OCI-LY7 (cell line): ENCODE data around the gene KRT40. TPM values are rescaled to one million over a fixed set of nuclear protein-coding genes. Genes with fewer than 3 reads are reported as not detected.

Source experiments
- BruUV-seq: library from RNA; stranded (reverse); fragments of 400-500 nt; replicated peaks from 2 replicates; lab custom pipeline; 2021; lab: Mats Ljungman, UMichigan
- CTCF ChIA-PET: fragments of 300-600 bp; sonication (Branson Sonifier 250); formaldehyde crosslinking; loops from one replicate; lab custom pipeline; 2022; ENCODE audit warnings: antibody characterized with exemption; ENCODE audit not compliant: unreplicated experiment; lab: Charles Lee
- POLR2A ChIA-PET: fragments of 300-600 bp; sonication (Branson Sonifier 250); formaldehyde crosslinking; loops from one replicate; lab custom pipeline; 2022; ENCODE audit warnings: antibody characterized with exemption; lab: Charles Lee
- DNase-seq: peaks from one replicate; pipeline ENCODE4 v3.0.0-alpha.2; 2015; ENCODE audit warnings: low spot score
- H2AFZ ChIP-seq: fragments of 200-600 bp; sonication (generic), shearing (Covaris generic); 2 replicates; pipeline ENCODE4 v1.6.1; 2014; ENCODE audit warnings: mild to moderate bottlenecking, antibody characterized with exemption, low read length, moderate library complexity
- H3K27ac ChIP-seq: fragments of 200-600 bp; sonication (generic); 2 replicates; pipeline ENCODE4 v1.5.1; 2014; ENCODE audit warnings: mixed run types, low read depth, mild to moderate bottlenecking, moderate library complexity, low read length, inconsistent platforms; ENCODE audit not compliant: poor library complexity, severe bottlenecking
- H3K36me3 ChIP-seq: fragments of 200-600 bp; sonication (generic); 2 replicates; pipeline ENCODE4 v1.6.1; 2014; ENCODE audit warnings: mild to moderate bottlenecking, antibody characterized with exemption, low read length, moderate library complexity, mixed read lengths; ENCODE audit not compliant: insufficient read depth
- H3K4me1 ChIP-seq: fragments of 200-600 bp; sonication (generic); 2 replicates; pipeline ENCODE4 v1.5.1; 2014; ENCODE audit warnings: mild to moderate bottlenecking, low read length; ENCODE audit not compliant: insufficient read depth, poor library complexity, severe bottlenecking
- H3K4me2 ChIP-seq: fragments of 200-600 bp; sonication (generic); 2 replicates; pipeline ENCODE4 v1.6.1; 2014; ENCODE audit warnings: mild to moderate bottlenecking, low read length
- H3K4me3 ChIP-seq: fragments of 200-600 bp; sonication (generic); 2 replicates; pipeline ENCODE4 v1.5.1; 2014; ENCODE audit warnings: mild to moderate bottlenecking, low read depth, low read length; ENCODE audit not compliant: poor library complexity, severe bottlenecking
- H3K79me2 ChIP-seq: fragments of 200-600 bp; sonication (generic); 2 replicates; pipeline ENCODE4 v1.6.1; 2016; ENCODE audit warnings: low read depth, mild to moderate bottlenecking, low read length, moderate library complexity, mixed read lengths; ENCODE audit not compliant: insufficient read depth
- H3K9me2 ChIP-seq: fragments of 200-600 bp; sonication (generic); 2 replicates; pipeline ENCODE4 v1.6.1; 2016; ENCODE audit warnings: mild to moderate bottlenecking, low read length, mixed read lengths; ENCODE audit not compliant: insufficient read depth
- H3K9me3 ChIP-seq: fragments of 200-600 bp; sonication (generic); 2 replicates; pipeline ENCODE4 v1.6.1; 2014; ENCODE audit warnings: mild to moderate bottlenecking, mixed run types, low read length, mixed read lengths
- H4K20me1 ChIP-seq: fragments of 200-600 bp; sonication (generic); 2 replicates; pipeline ENCODE4 v1.6.1; 2014; ENCODE audit warnings: mild to moderate bottlenecking, antibody characterized with exemption, low read length, moderate library complexity, mixed read lengths; ENCODE audit not compliant: insufficient read depth
- CTCF ChIP-seq: fragments of 200-600 bp; sonication (generic); conservative IDR thresholded peaks from 2 replicates; pipeline ENCODE4 v1.5.1; 2014; ENCODE audit warnings: mild to moderate bottlenecking, antibody characterized with exemption, low read length, moderate library complexity, mixed read lengths
- EZH2phosphoT487 ChIP-seq: fragments of 200-600 bp; sonication (generic); IDR thresholded peaks from 2 replicates; pipeline ENCODE4 v1.6.1; 2018; ENCODE audit warnings: low read depth, borderline replicate concordance, mild to moderate bottlenecking, mixed run types, antibody characterized with exemption, low read length, moderate library complexity, mixed read lengths
- intact Hi-C: fragments of 100-400 bp; cut with micrococcal nuclease; formaldehyde crosslinking; loops from one replicate; pipeline ENCODE4 v1.10.0; 2022; ENCODE audit not compliant: unreplicated experiment
- total RNA-seq, 2 experiments: library from RNA; depleted of rRNA in 1 of 2; stranded (reverse); fragments of >200 nt in 1 of 2; shearing (Covaris generic) in 1 of 2; gene quantifications; 2 replicates each; pipeline ENCODE4 v1.2.3, GENCODE V29; 2014 to 2022

The KRT40 gene
- total RNA-seq, 2 experiments from 2014 or later: not detected

GRCh38 chr17:40975516-40975915, 8.6 kb downstream of the KRT40 start:
- Histone ChIP-seq H3K27ac (no peak overlapping the region), H3K79me2 (no peaks in the 10 kb centered on the region), H3K9me3 (no peaks in the 10 kb centered on the region), H3K4me2 (no peak overlapping the region), H3K36me3 (no peaks in the 10 kb centered on the region), H2AFZ (no peak overlapping the region), H3K9me2 (no peaks in the 10 kb centered on the region), H3K4me1 (no peaks in the 10 kb centered on the region), H4K20me1 (no peaks in the 10 kb centered on the region), H3K4me3 (no peak overlapping the region)
- CTCF ChIA-PET: no interaction called here
- BruUV-seq: no TSS peak
- no peak for DNase-seq
- TF ChIP-seq EZH2phosphoT487: no peak
- TF ChIP-seq CTCF: no peak
- intact Hi-C loops: no loop called here
- POLR2A ChIA-PET: no interaction called here

DNA sequence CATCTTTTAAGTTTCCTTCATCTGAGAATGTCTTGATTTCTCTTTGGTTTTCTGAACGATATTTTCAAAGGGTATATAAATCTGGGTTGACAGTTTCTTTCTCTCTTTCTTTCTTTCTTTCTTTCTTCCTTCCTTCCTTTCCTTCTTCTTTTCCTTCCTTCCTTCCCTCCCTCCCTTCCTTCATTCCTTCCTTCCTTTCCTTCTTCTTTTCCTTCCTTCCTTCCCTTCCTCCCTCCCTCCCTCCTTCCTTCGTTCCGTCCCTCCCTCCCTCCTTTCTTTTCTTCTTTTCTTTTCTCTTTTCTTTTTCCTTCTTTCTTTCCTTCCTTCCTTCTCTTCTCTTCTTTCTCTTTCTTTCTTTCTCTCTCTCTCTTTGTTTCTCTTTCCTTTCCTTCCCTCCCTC, 9.8 kb downstream of the KRT40 start:
- H3K4me1 ChIP-seq: no peaks in the 10 kb centered on the region
- no peak for DNase-seq
- no peak overlapping the region for H3K4me3 ChIP-seq
- no peak overlapping the region for H3K27ac ChIP-seq
- no peak overlapping the region for H3K4me2 ChIP-seq
- ChIA-PET POLR2A (no interaction called here), CTCF (no interaction called here)
- H4K20me1 ChIP-seq: no peaks in the 10 kb centered on the region
- no peaks in the 10 kb centered on the region for H3K36me3 ChIP-seq
- TF ChIP-seq EZH2phosphoT487 (no peak), CTCF (no peak)
- no peaks in the 10 kb centered on the region for H3K9me3 ChIP-seq
- intact Hi-C loops: no loop called here
- no peaks in the 10 kb centered on the region for H3K79me2 ChIP-seq
- no TSS peak for BruUV-seq
- no peaks in the 10 kb centered on the region for H3K9me2 ChIP-seq
- no peak overlapping the region for H2AFZ ChIP-seq

DNA sequence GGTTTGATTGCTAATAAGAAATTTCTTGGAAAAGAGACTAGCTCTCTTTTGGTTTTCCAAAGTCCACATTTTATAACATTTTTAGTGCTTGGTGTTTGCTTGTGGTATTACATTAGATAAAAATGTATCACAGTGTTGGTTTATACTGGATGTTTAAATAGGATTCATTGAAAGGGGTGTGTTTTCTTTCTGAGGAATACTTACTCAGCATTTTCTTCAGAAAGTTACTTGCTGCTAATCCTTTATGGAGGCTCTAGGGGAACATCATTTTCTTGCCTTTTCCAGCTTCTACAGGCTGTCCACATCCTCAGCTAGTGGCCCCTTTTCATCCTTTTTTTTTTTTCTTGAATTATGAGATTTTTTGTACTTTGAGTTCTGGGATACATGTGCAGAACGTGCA, 16.5 kb downstream of the KRT40 start:
- no peak overlapping the region for H2AFZ ChIP-seq
- POLR2A ChIA-PET: no interaction called here
- H3K27ac ChIP-seq: no peak overlapping the region
- H3K4me3 ChIP-seq: no peak overlapping the region
- H3K4me1 ChIP-seq: no peaks in the 10 kb centered on the region
- no peaks in the 10 kb centered on the region for H3K9me3 ChIP-seq
- no peaks in the 10 kb centered on the region for H3K9me2 ChIP-seq
- BruUV-seq: no TSS peak
- intact Hi-C loops: no loop called here
- CTCF ChIA-PET: no interaction called here
- H3K79me2 ChIP-seq: no peaks in the 10 kb centered on the region
- DNase-seq: no peak
- no peaks in the 10 kb centered on the region for H3K36me3 ChIP-seq
- H3K4me2 ChIP-seq: no peak overlapping the region
- no peak for TF ChIP-seq CTCF
- no peak for TF ChIP-seq EZH2phosphoT487
- no peaks in the 10 kb centered on the region for H4K20me1 ChIP-seq
